HepG2 (cell line): ENCODE data around the gene PYY. TPM values are rescaled to one million over a fixed set of nuclear protein-coding genes. Genes with fewer than 3 reads are reported as not detected.

ENCODE experiments used
- ATAC-seq: fragments of 200-7000 bp; cut with Tn5 transposase; 3 replicates; pipeline ENCODE4 v1.9.1; 2020; ENCODE audit warnings: mild to moderate bottlenecking, moderate library complexity
- BruUV-seq: library from RNA; stranded (reverse); fragments of 400-500 nt; replicated peaks from 2 replicates; lab custom pipeline; 2021; lab: Mats Ljungman, UMichigan
- CTCF ChIA-PET: fragments of 300-600 bp; formaldehyde crosslinking; extraction: SDS; loops from one replicate; lab custom pipeline; 2021; ENCODE audit warnings: low total read pairs, inconsistent platforms, low intra/inter-chr PET ratio; lab: Yijun Ruan, JAX
- POLR2A ChIA-PET: fragments of 350-600 bp; sonication (Branson Sonifier 250); formaldehyde crosslinking; loops from one replicate; lab custom pipeline; 2020; ENCODE audit warnings: antibody characterized with exemption, inconsistent platforms; lab: Yijun Ruan, JAX
- DNase-seq: peaks from one replicate; pipeline ENCODE4 v3.0.0-alpha.2; 2015; ENCODE audit warnings: low spot score
- FAIRE-seq: peaks from 3 replicates; lab custom pipeline; 2011; peaks lifted over from hg19 to GRCh38; lab: Jason Lieb, UNC
- H2AFZ ChIP-seq: one replicate; pipeline ENCODE4 v1.6.1; 2011; ENCODE audit warnings: low read length, inconsistent platforms
- H3K27ac ChIP-seq: fragments of 300-600 bp; 3 replicates; pipeline ENCODE4 v1.8.0; 2011; ENCODE audit warnings: mixed run types, mild to moderate bottlenecking, mixed read lengths, low read length, inconsistent platforms; ENCODE audit not compliant: insufficient read depth; ENCODE audit errors: extremely low read length
- H3K27me3 ChIP-seq, 2 experiments: fragments of 200-600 bp in 1 of 2; 2 replicates in 1 of 2; 3 replicates in 1 of 2; pipeline versions ENCODE4 v1.6.0 to v1.8.0; 2011; ENCODE audit warnings: low read length in 2 of 2, mild to moderate bottlenecking in 2 of 2, moderate library complexity in 2 of 2, inconsistent platforms in 1 of 2; ENCODE audit not compliant: insufficient read depth in 2 of 2, control insufficient read depth in 1 of 2
- H3K36me3 ChIP-seq, 2 experiments: fragments of 200-600 bp in 1 of 2; replicated peaks in 1 of 2; 2 replicates in 1 of 2; 3 replicates in 1 of 2; pipeline versions ENCODE4 v1.5.1 to v1.8.0; 2011; ENCODE audit warnings: low read length in 2 of 2, inconsistent platforms in 1 of 2; ENCODE audit not compliant: insufficient read depth in 2 of 2, control insufficient read depth in 1 of 2
- H3K4me1 ChIP-seq: 2 replicates; pipeline ENCODE4 v1.5.1; 2012; ENCODE audit warnings: low read length, inconsistent platforms; ENCODE audit not compliant: insufficient read depth
- H3K4me2 ChIP-seq: 2 replicates; pipeline ENCODE4 v1.6.0; 2011; ENCODE audit warnings: low read depth, low read length, inconsistent platforms
- H3K4me3 ChIP-seq, 3 experiments: fragments of 200-600 bp in 1 of 3; sonication (generic), shearing (Covaris generic) in 1 of 3; replicated peaks in 1 of 3; 2 replicates each; pipeline ENCODE4 v1.5.1; 2011 to 2016; ENCODE audit warnings: low read length in 3 of 3, inconsistent platforms in 2 of 3, low read depth in 2 of 3, mild to moderate bottlenecking in 2 of 3, control low read depth in 1 of 3, mixed read lengths in 1 of 3; ENCODE audit not compliant: insufficient read depth in 1 of 3
- H3K79me2 ChIP-seq: one replicate; pipeline ENCODE4 v1.6.1; 2011; ENCODE audit warnings: low read length, inconsistent platforms; ENCODE audit not compliant: insufficient read depth
- H3K9ac ChIP-seq: 2 replicates; pipeline ENCODE4 v1.6.0; 2011; ENCODE audit warnings: mild to moderate bottlenecking, low read depth, low read length, inconsistent platforms; ENCODE audit not compliant: insufficient read depth
- H3K9me3 ChIP-seq: 2 replicates; pipeline ENCODE4 v1.5.1; 2012; ENCODE audit warnings: mild to moderate bottlenecking, low read length
- H4K20me1 ChIP-seq: 2 replicates; pipeline ENCODE4 v1.6.0; 2011; ENCODE audit warnings: inconsistent platforms, mild to moderate bottlenecking, low read length, moderate library complexity; ENCODE audit not compliant: insufficient read depth
- ATF7-NPFF ChIP-seq: sonication (generic); formaldehyde crosslinking; IDR thresholded peaks from 2 replicates; pipeline ENCODE4 v1.8.1; 2023; ENCODE audit warnings: mild to moderate bottlenecking, low read depth, missing genetic modification reagents, moderate library complexity
- CHD2 ChIP-seq: IDR thresholded peaks from 2 replicates; pipeline ENCODE4 v1.6.1; 2011; ENCODE audit warnings: low read depth, low read length, improper control_type of control experiment
- MIER2 ChIP-seq: IDR thresholded peaks from 2 replicates; pipeline ENCODE4 v1.6.1; 2016; ENCODE audit warnings: missing biosample characterization, missing genetic modification reagents
- PHF5A ChIP-seq: IDR thresholded peaks from one replicate; pipeline ENCODE4 v1.6.1; 2018; ENCODE audit warnings: low read depth, missing genetic modification reagents; ENCODE audit not compliant: unreplicated experiment
- RBAK ChIP-seq: sonication (generic); formaldehyde crosslinking; IDR thresholded peaks from 2 replicates; pipeline ENCODE4 v1.5.1; 2020; ENCODE audit warnings: mild to moderate bottlenecking, missing genetic modification reagents
- SALL1 ChIP-seq: sonication (generic); formaldehyde crosslinking; IDR thresholded peaks from 2 replicates; pipeline ENCODE4 v1.8.0; 2022; ENCODE audit warnings: mild to moderate bottlenecking, missing genetic modification reagents
- SKI ChIP-seq: fragments of 450-650 bp; IDR thresholded peaks from one replicate; pipeline ENCODE4 v1.6.1; 2018; ENCODE audit warnings: mild to moderate bottlenecking; ENCODE audit not compliant: partially characterized antibody
- TGIF2 ChIP-seq: IDR thresholded peaks from 2 replicates; pipeline ENCODE4 v1.6.1; 2016; ENCODE audit warnings: control low read depth, missing compliant biosample characterization
- ZNF274 ChIP-seq: sonication (generic); formaldehyde crosslinking; IDR thresholded peaks from 2 replicates; pipeline ENCODE4 v1.5.1; 2020; ENCODE audit warnings: mild to moderate bottlenecking, missing genetic modification reagents
- ZNF530 ChIP-seq: sonication (generic); formaldehyde crosslinking; IDR thresholded peaks from 2 replicates; pipeline ENCODE4 v1.5.0; 2020; ENCODE audit warnings: low read depth, mild to moderate bottlenecking, missing genetic modification reagents
- ZNF543 ChIP-seq: sonication (generic); formaldehyde crosslinking; IDR thresholded peaks from 2 replicates; pipeline ENCODE4 v1.4.0; 2020; ENCODE audit warnings: mild to moderate bottlenecking, missing genetic modification reagents
- ZNF709 ChIP-seq: sonication (generic); formaldehyde crosslinking; IDR thresholded peaks from 2 replicates; pipeline ENCODE4 v1.5.0; 2020; ENCODE audit warnings: mild to moderate bottlenecking, missing genetic modification reagents
- ZNF782 ChIP-seq: sonication (generic); formaldehyde crosslinking; IDR thresholded peaks from 2 replicates; pipeline ENCODE4 v1.4.0; 2020; ENCODE audit warnings: missing genetic modification reagents, mild to moderate bottlenecking, borderline replicate concordance
- WGBS: methylation state at CpG from one replicate; pipeline ENCODE4 v1.1.6; 2017; ENCODE audit warnings: low lambda C conversion rate; 5-methylcytosine and 5-hydroxymethylcytosine counted together
- in situ Hi-C: cut with HindIII; loops from 2 replicates; pipeline ENCODE4 v1.10.0; 2017; ENCODE audit warnings: low pct_unique_long_range_greater_than_20kb; ENCODE audit not compliant: extremely low pct_ligation_motif_present
- intact Hi-C: fragments of 100-400 bp; cut with micrococcal nuclease; formaldehyde crosslinking; loops from one replicate; pipeline ENCODE4 v1.10.0; 2022; ENCODE audit not compliant: unreplicated experiment
- polyA plus RNA-seq, 8 experiments: library from polyadenylated mRNA; depleted of rRNA in 3 of 8; stranded (reverse) in 7 of 8; unstranded in 1 of 8; fragments of >200 nt; fragmentation: Illumina TruSeq in 4 of 8; extraction: Trizol in 4 of 8; gene quantifications; 2 replicates each; pipeline versions ENCODE4 v1.2.1 to v1.2.3, GENCODE V29; 2011 to 2016; ENCODE audit warnings: low read depth in 4 of 8, missing spikeins in 1 of 8, mixed read lengths in 1 of 8; ENCODE audit not compliant: insufficient read depth in 1 of 8
- total RNA-seq, 5 experiments: library from RNA; depleted of rRNA; stranded (reverse); fragments of >200 nt; fragmentation: Illumina TruSeq; extraction: Trizol; gene quantifications; 2 replicates each; pipeline ENCODE4 v1.2.3, GENCODE V29; 2016; ENCODE audit warnings: low read depth in 1 of 5
- TF ChIP-seq, protein P1 (sequence below): IDR thresholded peaks from 2 replicates; pipeline ENCODE4 v1.6.1; 2018; ENCODE audit warnings: missing genetic modification reagents
- TF ChIP-seq, protein P2 (sequence below): sonication (generic); formaldehyde crosslinking; IDR thresholded peaks from 2 replicates; pipeline ENCODE4 v1.4.0; 2020; ENCODE audit warnings: low read depth, mild to moderate bottlenecking, missing genetic modification reagents
- TF ChIP-seq, protein P3 (sequence below), 2 experiments: sonication (generic) in 1 of 2; formaldehyde crosslinking in 1 of 2; IDR thresholded peaks; 2 replicates each; pipeline versions ENCODE4 v1.4.0 to v1.6.1; 2016 to 2020; ENCODE audit warnings: borderline replicate concordance in 1 of 2, low read depth in 1 of 2, mild to moderate bottlenecking in 1 of 2, missing genetic modification reagents in 1 of 2
- TF ChIP-seq, protein P4 (sequence below): sonication (generic); formaldehyde crosslinking; IDR thresholded peaks from 2 replicates; pipeline ENCODE4 v1.4.0; 2020; ENCODE audit warnings: missing genetic modification reagents

The PYY gene
- total and polyA plus RNA-seq, 2 of the 13 experiments (the other 11 are each of a cell fraction or from before 2014, with no cell fraction given) = 0.25 TPM; not detected in 1

DNA sequence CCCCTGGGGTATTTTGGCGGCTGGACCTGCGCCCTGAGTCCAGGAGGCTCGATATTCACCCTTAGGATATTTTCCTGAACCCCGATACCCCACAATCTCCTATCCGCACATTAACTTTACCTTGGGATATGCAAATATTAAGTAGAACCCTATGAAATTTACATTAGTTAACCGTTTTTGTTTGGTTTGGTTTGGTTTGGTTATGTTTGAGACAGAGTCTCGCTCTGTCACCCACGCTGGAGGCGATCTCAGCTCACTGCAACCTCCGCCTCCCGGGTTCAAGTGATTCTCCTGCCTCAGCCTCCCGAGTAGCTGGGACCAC, 41.4 kb upstream of the PYY start:
- Histone ChIP-seq H3K9me3 (no peaks in the 10 kb centered on the region), H3K4me2 (peak overlapping the region; percentile 63), H3K27me3 (peaks cover 3 to 40% of the 10 kb centered on the region in 2 experiments; a peak in 4 of 5 replicates), H3K9ac (no peak overlapping the region), H2AFZ (no peak overlapping the region), H3K79me2 (no peaks in the 10 kb centered on the region), H3K4me3 (peak overlapping the region in 1 of 3 experiments; percentile 60; a peak in 2 of 6 replicates), H3K27ac (no peak overlapping the region), H3K4me1 (peaks cover 32% of the 10 kb centered on the region), H3K36me3 (no peaks in the 10 kb centered on the region), H4K20me1 (no peaks in the 10 kb centered on the region)
- ATAC-seq = no peak
- POLR2A ChIA-PET = interaction anchor here (1.5 kb wide), 1 partner anchor 51 kb away, joined by 3 read pairs; no protein-coding TSS in a partner anchor
- no peak for FAIRE-seq
- no TSS peak for BruUV-seq
- intact Hi-C loops = loop anchor here (1.0 kb wide), 1 partner anchor 51 kb away; no protein-coding TSS in a partner anchor
- in situ Hi-C loops = no loop called here
- CTCF ChIA-PET = interaction anchor here (1.2 to 4.6 kb wide), 2 partner anchors 52 to 85 kb away, joined by 4 to 128 read pairs; partner anchors contain the start of gene PPY
- WGBS = 1% methylated on average over 12 of the region's 12 CpGs
- no peak for DNase-seq
- TF ChIP-seq, protein P1, sequence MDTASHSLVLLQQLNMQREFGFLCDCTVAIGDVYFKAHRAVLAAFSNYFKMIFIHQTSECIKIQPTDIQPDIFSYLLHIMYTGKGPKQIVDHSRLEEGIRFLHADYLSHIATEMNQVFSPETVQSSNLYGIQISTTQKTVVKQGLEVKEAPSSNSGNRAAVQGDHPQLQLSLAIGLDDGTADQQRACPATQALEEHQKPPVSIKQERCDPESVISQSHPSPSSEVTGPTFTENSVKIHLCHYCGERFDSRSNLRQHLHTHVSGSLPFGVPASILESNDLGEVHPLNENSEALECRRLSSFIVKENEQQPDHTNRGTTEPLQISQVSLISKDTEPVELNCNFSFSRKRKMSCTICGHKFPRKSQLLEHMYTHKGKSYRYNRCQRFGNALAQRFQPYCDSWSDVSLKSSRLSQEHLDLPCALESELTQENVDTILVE = no peak
- TF ChIP-seq TGIF2 (CRISPR knock-in tag) (no peak), ATF7-NPFF (CRISPR knock-in tag) (no peak), CHD2 (no peak), ZNF709 (CRISPR knock-in tag) (no peak), ZNF530 (CRISPR knock-in tag) (no peak), SALL1 (CRISPR knock-in tag) (no peak), PHF5A (no peak), ZNF543 (CRISPR knock-in tag) (0 out of 2 replicates have a peak, but pooled peaks have one; percentile 18), MIER2 (CRISPR knock-in tag) (no peak), RBAK (no peak), SKI (no peak), ZNF782 (CRISPR knock-in tag) (0 out of 2 replicates have a peak, but pooled peaks have one; percentile 36), ZNF274 (CRISPR knock-in tag) (no peak)
- TF ChIP-seq, protein P2, sequence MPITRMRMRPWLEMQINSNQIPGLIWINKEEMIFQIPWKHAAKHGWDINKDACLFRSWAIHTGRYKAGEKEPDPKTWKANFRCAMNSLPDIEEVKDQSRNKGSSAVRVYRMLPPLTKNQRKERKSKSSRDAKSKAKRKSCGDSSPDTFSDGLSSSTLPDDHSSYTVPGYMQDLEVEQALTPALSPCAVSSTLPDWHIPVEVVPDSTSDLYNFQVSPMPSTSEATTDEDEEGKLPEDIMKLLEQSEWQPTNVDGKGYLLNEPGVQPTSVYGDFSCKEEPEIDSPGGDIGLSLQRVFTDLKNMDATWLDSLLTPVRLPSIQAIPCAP (CRISPR knock-in tag) = no peak
- TF ChIP-seq, protein P3, sequence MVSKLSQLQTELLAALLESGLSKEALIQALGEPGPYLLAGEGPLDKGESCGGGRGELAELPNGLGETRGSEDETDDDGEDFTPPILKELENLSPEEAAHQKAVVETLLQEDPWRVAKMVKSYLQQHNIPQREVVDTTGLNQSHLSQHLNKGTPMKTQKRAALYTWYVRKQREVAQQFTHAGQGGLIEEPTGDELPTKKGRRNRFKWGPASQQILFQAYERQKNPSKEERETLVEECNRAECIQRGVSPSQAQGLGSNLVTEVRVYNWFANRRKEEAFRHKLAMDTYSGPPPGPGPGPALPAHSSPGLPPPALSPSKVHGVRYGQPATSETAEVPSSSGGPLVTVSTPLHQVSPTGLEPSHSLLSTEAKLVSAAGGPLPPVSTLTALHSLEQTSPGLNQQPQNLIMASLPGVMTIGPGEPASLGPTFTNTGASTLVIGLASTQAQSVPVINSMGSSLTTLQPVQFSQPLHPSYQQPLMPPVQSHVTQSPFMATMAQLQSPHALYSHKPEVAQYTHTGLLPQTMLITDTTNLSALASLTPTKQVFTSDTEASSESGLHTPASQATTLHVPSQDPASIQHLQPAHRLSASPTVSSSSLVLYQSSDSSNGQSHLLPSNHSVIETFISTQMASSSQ (IDR thresholded peaks at IDR 0.05; ENCODE audit: low read depth) = no peak
- TF ChIP-seq, protein P3 (CRISPR knock-in tag; IDR thresholded peaks at IDR 0.05; ENCODE audit: borderline replicate concordance) = 0 out of 2 replicates have a peak, but pooled peaks have one; percentile 15
- TF ChIP-seq, protein P4, sequence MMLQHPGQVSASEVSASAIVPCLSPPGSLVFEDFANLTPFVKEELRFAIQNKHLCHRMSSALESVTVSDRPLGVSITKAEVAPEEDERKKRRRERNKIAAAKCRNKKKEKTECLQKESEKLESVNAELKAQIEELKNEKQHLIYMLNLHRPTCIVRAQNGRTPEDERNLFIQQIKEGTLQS (CRISPR knock-in tag) = no peak
